OCI-LY3 (cell line): Measurements from ENCODE around the gene WBP2.

Experiments
- EZH2phosphoT487 ChIP-seq: fragments of 200-600 bp; shearing (Covaris generic); IDR thresholded peaks from 2 replicates; pipeline ENCODE4 v1.6.1; 2018; ENCODE audit warnings: antibody characterized with exemption, mixed run types, low read depth
- TF ChIP-seq, protein P1 (sequence below): fragments of 200-600, 300-600 bp; sonication (generic); IDR thresholded peaks from 2 replicates; pipeline ENCODE4 v1.5.1; 2014; ENCODE audit warnings: antibody characterized with exemption, low read length, low read depth

DNA sequence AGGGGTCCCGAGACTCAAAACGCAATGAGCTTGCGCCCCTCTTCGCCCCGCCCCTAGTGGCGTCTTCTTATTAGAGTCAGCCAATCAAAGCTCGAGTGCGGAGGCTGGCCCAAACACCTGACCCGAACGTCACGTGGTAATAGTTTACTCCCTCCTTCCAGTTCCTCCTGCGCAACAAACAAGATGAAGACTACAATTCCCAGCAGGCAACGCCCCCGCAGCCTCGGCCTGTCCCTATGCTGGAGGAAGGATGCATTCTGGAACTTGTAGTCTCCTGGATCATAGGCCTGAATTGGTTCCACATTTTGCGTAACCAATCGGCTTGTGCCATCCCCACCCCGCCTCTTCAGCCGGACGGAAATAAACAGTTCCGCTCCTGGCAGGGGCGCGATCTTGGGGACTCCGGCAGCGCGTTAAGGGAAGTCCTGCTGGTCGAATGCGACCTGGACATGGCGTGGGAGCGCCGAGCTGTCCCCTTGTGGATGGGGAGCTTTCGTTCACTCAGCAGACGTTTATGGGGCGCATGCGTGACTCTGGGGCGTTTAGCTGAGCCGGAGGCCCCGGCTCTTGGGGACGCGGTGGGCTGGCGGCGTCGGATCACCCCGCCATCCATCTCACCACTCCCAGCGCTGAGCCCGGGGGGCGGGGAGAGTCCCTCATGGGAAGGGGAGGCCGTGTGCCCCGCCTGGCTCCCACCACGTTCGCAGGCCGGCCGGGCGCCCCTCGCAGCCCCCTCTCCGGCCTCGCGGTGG, at the start of gene WBP2:
- TF ChIP-seq, protein P1, sequence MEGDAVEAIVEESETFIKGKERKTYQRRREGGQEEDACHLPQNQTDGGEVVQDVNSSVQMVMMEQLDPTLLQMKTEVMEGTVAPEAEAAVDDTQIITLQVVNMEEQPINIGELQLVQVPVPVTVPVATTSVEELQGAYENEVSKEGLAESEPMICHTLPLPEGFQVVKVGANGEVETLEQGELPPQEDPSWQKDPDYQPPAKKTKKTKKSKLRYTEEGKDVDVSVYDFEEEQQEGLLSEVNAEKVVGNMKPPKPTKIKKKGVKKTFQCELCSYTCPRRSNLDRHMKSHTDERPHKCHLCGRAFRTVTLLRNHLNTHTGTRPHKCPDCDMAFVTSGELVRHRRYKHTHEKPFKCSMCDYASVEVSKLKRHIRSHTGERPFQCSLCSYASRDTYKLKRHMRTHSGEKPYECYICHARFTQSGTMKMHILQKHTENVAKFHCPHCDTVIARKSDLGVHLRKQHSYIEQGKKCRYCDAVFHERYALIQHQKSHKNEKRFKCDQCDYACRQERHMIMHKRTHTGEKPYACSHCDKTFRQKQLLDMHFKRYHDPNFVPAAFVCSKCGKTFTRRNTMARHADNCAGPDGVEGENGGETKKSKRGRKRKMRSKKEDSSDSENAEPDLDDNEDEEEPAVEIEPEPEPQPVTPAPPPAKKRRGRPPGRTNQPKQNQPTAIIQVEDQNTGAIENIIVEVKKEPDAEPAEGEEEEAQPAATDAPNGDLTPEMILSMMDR = no peak; the same call in 1 of the 2 replicates
- no peak for TF ChIP-seq EZH2phosphoT487
